ENCODE measurements around the gene CEP295NL.

- no peak for TF ChIP-seq POLR2A (IDR thresholded peaks at IDR 0.05)
- TF ChIP-seq, protein P1, sequence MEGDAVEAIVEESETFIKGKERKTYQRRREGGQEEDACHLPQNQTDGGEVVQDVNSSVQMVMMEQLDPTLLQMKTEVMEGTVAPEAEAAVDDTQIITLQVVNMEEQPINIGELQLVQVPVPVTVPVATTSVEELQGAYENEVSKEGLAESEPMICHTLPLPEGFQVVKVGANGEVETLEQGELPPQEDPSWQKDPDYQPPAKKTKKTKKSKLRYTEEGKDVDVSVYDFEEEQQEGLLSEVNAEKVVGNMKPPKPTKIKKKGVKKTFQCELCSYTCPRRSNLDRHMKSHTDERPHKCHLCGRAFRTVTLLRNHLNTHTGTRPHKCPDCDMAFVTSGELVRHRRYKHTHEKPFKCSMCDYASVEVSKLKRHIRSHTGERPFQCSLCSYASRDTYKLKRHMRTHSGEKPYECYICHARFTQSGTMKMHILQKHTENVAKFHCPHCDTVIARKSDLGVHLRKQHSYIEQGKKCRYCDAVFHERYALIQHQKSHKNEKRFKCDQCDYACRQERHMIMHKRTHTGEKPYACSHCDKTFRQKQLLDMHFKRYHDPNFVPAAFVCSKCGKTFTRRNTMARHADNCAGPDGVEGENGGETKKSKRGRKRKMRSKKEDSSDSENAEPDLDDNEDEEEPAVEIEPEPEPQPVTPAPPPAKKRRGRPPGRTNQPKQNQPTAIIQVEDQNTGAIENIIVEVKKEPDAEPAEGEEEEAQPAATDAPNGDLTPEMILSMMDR (IDR thresholded peaks at IDR 0.05 in 8 of 11, conservative IDR thresholded peaks at IDR 0.05 in 3 of 11), result no peak
Observed at GRCh38 chr17:78920528-78920927, 17.5 kb upstream of the CEP295NL start.

Measured in spleen (tissue), 7 donors.